G401.6 (cell line): Measurements from ENCODE around the gene RNF113A.
"Not testable (repeated sequence)": the region's sequence is repeated elsewhere in the genome, so short reads cannot be mapped to it uniquely, and the experiment has no call there.

Experiments used
- FAIRE-seq: peaks from 2 replicates; lab custom pipeline; 2012; peaks lifted over from hg19 to GRCh38; lab: Jason Lieb, UNC

RNF113A gene

DNA sequence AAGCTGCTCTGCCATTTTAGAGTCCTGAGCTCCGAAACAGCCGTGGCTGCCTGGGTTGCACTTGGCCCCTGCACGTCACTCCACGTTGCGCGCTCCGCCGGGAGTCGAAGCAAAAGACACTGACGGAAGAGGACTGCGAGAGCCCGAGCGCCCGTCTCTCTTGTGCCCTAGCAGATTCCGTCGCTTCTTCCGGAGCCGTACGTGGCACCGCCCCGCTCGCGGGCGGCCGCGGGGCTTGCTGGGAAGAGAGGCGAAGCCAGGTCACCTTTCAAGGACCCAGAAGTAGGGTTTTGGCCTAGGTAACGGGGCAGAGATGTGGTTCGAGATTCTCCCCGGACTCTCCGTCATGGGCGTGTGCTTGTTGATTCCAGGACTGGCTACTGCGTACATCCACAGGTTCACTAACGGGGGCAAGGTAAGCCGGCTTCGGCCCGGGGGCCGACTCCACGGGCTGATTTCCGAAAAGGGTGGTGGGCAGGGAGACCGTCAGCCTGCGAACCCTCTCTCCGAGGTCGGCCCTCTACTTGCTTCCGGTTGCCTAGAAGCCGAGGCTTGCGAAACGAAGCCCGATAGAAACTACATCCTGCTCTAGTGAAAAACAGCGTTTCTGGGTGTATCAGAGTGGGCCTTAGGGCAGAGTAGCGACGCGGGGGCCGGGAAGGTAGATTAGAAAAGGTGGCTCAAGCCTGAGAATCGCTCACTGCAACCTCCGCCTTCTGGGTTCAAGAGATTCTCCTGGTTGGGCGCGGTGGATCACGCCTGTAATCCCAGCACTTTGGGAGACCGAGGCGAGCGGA is at the start of gene RNF113A, which contains the start of gene NDUFA1:
TSS of gene RNF113A (minus strand) at position 135 of the 797 bp plus-strand sequence. CDS start at position 15, 120 bp downstream.
TSS of gene NDUFA1 (plus strand) at position 234 of the 797 bp plus-strand sequence. CDS start at position 314, 80 bp downstream.
- FAIRE-seq, result peak; percentile 63

- no peak for FAIRE-seq
These were observed 48.5 kb upstream of the RNF113A start for GRCh38 chrX:119919835-119920585.

GRCh38 chrX:119917877-119918276 is 46.3 kb upstream of the RNF113A start:
- no peak for FAIRE-seq

GRCh38 chrX:119916310-119916709 is 44.8 kb upstream of the RNF113A start:
- FAIRE-seq, result no peak

DNA sequence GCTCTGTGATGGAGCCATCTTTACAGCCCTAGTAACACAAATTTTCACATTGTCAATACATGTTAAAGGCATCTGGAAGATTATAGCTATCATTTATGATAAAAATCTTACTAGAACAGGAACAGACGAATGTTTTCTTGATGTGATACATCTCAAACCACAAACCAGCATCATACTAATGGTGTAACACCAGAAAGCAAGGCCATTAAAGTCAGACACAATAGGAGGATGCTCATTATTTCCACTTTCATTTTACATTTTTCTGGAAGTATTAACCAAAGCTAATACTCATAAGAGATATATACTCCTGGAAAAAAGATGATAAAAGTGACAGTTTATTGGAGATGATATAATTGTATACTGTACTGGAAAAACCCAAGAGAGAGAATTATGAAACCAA is 29.4 kb upstream of the RNF113A start:
- no peak for FAIRE-seq

DNA sequence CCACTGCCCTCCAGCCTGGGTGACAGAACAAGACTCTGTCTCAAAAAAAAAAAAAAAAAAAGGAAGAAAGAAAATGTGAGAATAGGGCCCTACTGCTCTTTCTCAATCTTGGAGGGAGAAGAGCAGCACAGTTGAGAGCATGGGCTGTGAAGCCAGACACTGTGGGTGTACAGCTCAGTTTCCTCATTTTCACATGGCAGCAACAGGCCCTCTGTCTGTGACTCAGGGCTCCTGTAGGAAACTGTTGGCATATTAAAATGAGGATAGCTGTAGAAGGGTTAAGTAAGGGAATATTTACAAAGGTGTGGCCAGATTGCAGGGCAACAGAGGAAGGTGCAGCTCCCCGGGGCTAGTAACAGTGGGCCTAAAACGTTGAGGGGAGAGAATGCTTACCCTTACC is 27.6 kb upstream of the RNF113A start:
- FAIRE-seq, result no peak

GRCh38 chrX:119895843-119896326 is 24.4 kb upstream of the RNF113A start, which contains the start of gene AKAP14:
AKAP14 (plus strand) TSS chrX:119895893; CDS start chrX:119903224, 7,331 bp downstream.
- FAIRE-seq, result no peak

DNA sequence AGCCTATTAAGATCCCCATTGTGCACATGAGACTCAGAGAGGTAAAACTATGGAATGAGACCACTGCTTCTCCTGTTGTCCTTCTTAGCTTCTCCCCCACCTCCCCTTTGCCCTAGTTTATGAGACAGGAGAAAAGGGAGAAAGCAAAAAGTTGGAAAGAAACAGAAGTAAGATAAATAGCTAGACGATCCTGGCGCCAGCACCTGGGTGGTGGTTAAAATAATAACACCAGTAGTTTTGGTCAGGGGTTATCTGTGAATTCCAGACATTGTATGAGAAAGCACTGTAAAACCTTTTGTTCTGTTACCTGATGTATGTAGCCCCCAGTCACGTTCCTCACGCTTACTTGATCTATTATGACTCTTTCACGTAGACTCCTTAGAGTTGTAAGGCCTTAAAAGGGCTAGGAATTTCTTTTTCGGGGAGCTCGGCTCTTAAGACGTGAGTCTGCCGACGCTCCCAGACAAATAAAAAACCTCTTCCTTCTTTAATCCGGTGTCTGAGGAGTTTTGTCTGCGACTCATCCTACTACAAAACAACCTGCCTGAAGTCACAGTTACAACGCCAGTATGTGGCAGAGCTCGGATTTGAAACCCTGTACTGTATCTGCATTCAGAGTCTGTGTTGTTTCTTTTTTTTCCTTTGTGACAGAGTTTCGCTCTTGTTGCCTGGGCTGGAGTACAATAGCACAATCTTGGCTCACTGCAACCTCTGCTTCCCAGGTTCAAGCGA is 20.6 kb upstream of the RNF113A start:
- FAIRE-seq, result not testable (repeated sequence)

DNA sequence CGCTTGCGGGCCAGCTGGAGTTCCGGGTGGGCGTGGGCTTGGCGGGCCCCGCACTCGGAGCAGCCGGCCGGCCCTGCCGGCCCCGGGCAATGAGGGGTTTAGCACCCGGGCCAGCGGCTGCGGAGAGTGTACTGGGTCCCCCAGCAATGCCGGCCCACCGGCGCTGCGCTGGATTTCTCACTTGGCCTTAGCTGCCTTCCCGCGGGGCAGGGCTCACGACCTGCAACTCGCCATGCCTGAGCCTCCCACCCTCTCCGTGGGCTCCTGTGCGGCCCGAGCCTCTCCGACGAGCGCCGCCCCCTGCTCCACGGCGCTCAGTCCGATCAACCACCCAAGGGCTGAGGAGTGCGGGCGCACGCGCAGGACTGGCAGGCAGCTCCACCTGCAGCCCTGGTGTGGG is 19.1 kb upstream of the RNF113A start:
- FAIRE-seq, result not testable (repeated sequence)

DNA sequence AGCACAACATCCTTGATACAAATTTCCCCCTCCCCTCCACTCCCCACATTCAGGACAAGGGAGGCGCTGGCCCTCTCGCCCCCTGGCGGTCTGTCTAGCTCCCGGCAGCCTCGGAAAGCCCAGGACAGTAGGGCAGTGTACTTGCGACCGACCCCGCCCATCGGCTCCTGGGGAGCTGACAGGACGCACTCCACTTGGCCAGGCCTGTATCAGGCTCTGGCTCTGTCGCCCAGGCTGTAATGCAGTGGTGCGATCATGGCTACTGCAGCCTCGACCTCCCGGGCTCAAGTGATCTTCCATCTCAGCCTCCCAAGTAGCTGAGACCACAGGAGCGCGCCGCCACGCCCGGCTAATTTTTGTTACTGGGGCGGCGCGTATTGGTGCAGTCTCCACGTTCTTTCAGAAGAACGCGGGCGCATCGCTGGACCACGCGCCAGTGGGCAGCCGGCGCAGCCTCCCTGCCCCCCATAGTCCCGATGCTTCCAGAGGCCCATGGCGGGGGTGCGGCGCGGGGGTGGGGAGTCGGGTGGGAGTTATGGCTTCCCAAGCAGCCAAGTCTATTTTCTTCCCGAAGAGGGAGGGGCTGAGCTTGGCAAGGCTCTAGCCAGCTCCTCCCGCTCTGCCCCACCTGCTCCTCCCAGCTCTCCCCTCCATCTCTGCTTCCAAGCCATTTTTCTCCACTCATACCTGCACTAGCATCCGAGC is 16.3 kb upstream of the RNF113A start:
- FAIRE-seq, result no peak

DNA sequence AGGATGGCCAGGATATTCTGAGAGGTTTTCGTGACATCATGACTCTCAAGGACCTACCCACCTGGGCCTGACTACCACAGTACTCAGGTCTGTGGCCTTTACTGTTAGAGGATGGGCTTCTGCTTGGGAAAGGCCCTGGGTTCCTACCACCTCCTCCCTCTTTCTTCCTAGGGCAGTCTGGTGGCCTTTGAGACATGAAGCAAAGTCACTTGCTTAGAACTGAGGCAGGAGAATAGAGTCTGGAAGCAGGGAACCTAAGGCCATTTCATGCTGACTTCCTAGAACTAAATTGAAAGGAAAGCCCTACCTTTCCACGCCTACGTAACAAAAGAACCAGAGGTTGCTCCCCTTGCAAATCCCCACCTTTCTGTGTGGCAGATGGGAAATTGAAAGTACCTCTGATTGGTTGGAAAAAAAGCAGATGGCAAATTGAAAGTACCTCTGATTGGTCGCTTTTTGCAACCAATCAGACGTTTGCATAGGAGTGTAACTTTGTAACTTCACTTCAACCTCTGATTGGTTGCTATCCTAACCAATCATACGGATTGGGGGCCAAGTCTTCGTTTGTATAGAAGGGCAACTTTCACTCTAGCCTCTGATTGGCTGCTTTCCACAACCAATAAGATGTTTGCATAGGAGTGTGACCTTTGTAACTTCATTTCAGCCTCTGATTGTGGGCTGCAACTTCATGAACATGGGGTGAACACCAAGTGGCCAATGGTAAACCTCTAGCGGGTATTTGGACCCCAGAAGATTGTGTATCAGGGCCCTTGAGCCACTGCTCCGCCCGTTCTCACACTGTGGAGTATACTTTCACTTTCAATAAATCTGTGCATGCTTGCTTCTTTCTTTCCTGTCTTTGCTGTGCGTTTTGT is 14.3 kb upstream of the RNF113A start:
- FAIRE-seq, result peak; percentile 57

DNA sequence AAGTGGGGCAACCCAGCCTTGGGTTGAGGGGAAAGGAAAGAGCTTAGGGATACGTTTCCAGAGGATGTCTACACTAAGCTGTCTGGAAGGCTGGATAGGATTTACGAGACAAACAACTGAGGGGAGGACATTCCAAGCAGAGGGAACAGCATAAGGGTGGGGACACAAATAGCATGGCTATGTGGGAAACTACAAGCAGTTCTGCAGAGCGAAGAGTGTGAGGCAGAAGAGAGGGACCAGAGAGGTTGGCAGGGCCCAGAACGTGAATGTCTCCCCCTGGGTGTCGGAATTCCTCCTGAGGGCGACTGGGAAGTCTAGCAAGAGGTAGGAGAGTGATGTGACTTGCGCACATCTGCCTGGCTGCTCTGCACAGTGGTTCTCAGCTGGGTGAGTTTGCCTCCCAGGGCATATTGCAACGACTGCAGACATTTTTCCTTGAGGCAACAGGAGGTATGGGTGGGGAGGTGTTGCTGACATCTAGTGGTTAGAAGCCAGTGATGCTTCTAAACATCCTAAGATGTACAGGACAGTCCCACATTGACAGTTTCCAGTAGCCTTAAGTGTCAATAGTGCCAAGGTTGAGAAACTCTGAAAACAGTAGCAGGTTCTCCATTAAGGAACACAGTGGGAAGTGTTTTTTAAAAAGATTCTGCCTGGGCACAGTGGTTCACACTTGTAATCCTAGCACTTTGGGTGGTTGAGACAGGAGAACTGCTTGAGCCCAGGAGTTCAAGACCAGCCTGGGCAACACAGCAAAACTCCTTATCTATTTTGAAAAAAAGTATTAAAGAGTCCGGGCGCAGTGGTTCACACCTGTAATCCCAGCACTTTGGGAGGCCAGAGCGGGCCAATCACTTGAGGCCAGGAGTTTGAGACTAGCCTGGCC is 9.3 kb upstream of the RNF113A start:
- FAIRE-seq, result peak; percentile 42

GRCh38 chrX:119880076-119880475 is 8.5 kb upstream of the RNF113A start:
- no peak for FAIRE-seq

DNA sequence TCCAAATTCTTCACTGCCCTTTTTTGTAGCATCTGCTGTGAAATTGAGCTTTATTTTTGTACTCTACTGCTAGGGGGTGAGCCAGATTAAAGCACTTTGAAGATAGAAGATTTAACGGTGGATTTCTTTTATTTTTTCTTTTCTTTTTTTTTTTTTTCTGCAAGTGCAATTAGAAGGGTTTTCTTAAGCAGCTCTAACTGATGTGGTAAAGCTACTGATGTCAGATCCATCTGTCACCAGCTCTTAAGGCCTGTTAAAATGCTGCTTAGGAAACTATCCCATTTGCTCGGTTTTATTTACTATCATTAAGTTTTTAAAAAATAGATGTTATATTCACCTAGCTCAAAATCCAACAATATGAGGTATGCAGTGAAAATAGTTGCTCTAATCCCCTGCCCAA is 7.2 kb upstream of the RNF113A start:
- no peak for FAIRE-seq

DNA sequence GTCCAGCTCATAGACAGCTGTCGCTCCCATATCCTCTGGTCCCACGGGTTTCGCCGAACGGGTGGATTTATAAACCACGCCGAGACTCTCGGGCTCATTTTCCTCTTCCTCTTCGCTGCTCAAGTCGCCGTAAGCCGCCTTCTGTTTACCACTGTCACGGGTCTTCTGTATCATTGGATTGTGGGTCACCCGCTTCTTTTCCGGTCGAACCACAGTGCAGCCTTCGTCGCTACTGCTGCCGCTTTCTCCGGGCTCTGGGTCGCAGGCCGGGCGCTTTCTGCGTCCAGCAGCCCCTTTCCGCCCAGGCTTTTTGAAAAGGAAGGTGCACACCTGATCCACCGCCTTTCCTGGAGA is 311 bp downstream of the RNF113A start:
- no peak for FAIRE-seq

GRCh38 chrX:119870626-119871131 is 854 bp downstream of the RNF113A start:
- no peak for FAIRE-seq

DNA sequence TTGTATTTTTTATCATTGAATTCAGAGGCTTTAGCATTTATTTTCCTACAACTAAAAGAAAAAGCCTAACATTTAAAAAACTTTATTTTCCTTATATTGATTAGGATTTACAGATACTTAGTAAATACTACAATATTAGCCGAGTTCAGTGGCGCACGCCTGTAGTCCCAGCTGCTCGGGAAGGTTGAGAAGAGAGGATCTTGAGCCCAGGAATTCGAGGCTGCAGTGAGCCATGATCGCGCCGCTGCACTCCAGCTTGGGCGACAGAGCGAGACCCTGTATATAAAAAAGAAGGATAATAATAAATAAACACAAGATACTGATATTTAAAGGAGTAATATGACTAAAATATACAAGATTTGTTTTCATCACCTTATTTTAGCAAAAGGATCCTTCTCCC is 18.1 kb downstream of the RNF113A start:
- FAIRE-seq, result no peak

GRCh38 chrX:119852382-119853353 is 18.9 kb downstream of the RNF113A start, which contains the start of gene UPF3B:
UPF3B (minus strand) TSS chrX:119852963; CDS start chrX:119852928, 35 bp downstream.
- peak; percentile 99 for FAIRE-seq
